T-helper 1 cell treated with Interleukin-12 subunit alpha and Interleukin-12 subunit beta and Interleukin-4 antibody, amounts not matched to agents 30 μg/mL and 1 μg/mL, for 36 hours (primary cell): ENCODE measurements around the gene CCDC83.

ENCODE experiments used
- H3K27ac Mint-ChIP-seq: one replicate; pipeline ENCODE4 v1.8.0; 2021; ENCODE audit warnings: mild to moderate bottlenecking, mixed read lengths
- H3K27me3 Mint-ChIP-seq: one replicate; pipeline ENCODE4 v1.8.0; 2021; ENCODE audit warnings: low read depth, mixed read lengths
- H3K36me3 Mint-ChIP-seq: one replicate; pipeline ENCODE4 v1.8.0; 2021; ENCODE audit warnings: low read depth, mixed read lengths
- H3K4me1 Mint-ChIP-seq: one replicate; pipeline ENCODE4 v1.8.0; 2021; ENCODE audit warnings: low read depth, mixed read lengths
- H3K4me3 Mint-ChIP-seq: one replicate; pipeline ENCODE4 v1.8.0; 2021; ENCODE audit warnings: mild to moderate bottlenecking, moderate library complexity, mixed read lengths
- H3K9me3 Mint-ChIP-seq: one replicate; pipeline ENCODE4 v1.8.0; 2021; ENCODE audit warnings: mixed read lengths

The CCDC83 gene

DNA sequence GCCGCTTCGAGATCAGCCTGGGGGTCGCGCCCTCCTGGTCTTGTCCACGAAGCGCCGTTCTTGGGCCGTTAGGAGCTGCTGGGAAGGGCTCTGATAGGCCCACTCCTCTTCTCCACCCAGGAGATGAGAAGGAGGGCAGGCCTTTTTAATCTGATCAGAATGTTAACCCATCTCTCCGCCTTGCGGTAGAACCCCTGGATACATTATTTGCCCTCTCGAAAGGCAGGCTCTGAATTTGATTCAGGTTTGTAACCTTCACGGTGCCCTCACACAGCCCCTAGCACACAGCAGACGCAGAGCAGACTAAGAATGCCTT, at the start of gene CCDC83:
CCDC83 (plus strand) TSS at position 43 of the 316 bp plus-strand sequence. CDS start 9,741 bp downstream, outside the sequence.
- peaks cover 11% of the 10 kb centered on the region for H3K36me3 Mint-ChIP-seq
- peaks cover under 1% of the 10 kb centered on the region for H3K27me3 Mint-ChIP-seq
- H3K4me3 Mint-ChIP-seq: peak within 1 kb of the TSS; percentile 89
- H3K4me1 Mint-ChIP-seq: peaks cover 8% of the 10 kb centered on the region
- peaks cover 4% of the 10 kb centered on the region for H3K9me3 Mint-ChIP-seq
- H3K27ac Mint-ChIP-seq: peak within 1 kb of the TSS; percentile 93

DNA sequence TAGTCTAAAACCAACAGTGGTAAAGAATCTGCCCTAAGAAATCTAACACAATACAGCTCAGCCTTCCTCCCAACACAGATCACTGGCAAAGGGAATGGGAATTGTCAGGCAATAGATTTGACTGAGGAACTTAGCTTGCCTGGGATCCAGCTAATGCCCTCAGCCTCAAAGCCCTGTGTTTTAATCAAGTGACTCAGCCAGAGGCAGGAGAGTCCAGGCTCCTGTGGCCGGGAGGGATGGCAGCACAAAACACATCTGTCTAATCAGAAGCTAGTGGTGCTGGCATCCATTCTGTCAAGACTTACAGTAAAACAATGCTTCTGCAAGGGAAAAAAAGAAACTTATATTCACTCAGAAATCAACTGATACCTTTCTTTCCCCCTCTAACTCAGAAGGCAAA, 49.8 kb upstream of the CCDC83 start:
- H3K4me3 Mint-ChIP-seq: no peak overlapping the region
- no peaks in the 10 kb centered on the region for H3K27me3 Mint-ChIP-seq
- peaks cover 68% of the 10 kb centered on the region for H3K4me1 Mint-ChIP-seq
- H3K27ac Mint-ChIP-seq: no peak overlapping the region
- H3K9me3 Mint-ChIP-seq: peaks cover 3% of the 10 kb centered on the region
- H3K36me3 Mint-ChIP-seq: peaks cover 46% of the 10 kb centered on the region

DNA sequence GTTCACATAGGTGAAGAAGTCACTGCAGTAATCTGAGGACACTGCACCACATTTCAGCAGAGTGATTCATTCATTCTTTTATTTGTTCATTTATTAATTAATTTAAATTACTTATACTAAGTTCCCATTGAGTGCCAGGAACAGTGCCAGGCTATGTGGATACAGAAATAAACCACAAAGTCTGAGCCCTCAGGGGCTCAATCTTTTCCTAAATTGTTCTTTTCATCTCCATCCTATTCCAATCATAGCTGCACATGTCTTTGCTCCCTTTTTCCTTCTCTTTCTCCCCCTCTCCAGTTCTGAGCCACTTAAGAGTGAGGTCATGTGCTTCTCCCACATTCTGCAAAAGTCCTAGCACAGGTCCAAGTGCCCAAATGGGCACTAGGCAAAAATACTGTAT, 49.2 kb upstream of the CCDC83 start:
- Mint-ChIP-seq H3K36me3 (peaks cover 40% of the 10 kb centered on the region), H3K4me1 (peaks cover 62% of the 10 kb centered on the region), H3K4me3 (no peak overlapping the region), H3K27ac (no peak overlapping the region), H3K27me3 (no peaks in the 10 kb centered on the region), H3K9me3 (peaks cover 3% of the 10 kb centered on the region)

DNA sequence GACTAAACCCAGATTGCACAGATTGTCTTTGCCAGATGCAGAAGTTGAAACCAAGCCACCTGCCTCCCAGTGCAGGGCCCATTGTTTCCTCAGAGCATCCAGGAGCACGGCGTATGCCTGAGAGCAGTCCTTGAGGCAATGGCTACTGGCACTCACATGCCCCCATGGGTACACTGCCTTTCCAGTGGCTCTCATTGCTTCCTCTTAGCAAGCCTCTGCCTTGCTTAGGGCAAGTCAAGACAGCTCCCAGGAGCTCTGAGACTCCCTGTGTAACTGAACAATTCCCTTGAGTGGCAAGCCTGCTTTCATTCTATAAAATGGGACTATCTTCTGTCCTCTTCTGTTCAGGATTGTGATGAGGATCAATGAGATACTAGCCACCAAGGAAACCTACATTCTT, 48.3 kb upstream of the CCDC83 start:
- H3K4me1 Mint-ChIP-seq: peaks cover 59% of the 10 kb centered on the region
- H3K4me3 Mint-ChIP-seq: no peak overlapping the region
- no peaks in the 10 kb centered on the region for H3K9me3 Mint-ChIP-seq
- H3K27ac Mint-ChIP-seq: no peak overlapping the region
- no peaks in the 10 kb centered on the region for H3K27me3 Mint-ChIP-seq
- peaks cover 33% of the 10 kb centered on the region for H3K36me3 Mint-ChIP-seq

DNA sequence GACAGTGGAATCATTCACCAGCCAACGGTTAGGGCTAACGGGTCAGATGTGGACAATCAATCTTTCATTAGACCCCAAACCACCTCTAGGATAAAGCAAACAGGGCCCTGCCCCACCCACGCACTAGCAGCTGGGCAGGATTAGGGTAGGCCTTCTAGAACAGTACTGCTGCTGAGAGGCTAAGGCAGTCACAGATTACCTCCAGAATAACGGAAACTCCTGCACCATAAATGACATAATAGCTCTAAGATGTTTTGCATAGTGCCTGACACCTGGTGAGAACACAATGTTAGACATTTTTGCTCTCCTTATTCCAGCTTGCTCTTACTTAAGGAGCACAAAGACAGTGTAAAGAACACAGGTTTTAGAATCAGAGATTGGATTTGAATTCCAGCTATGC, 46.0 kb upstream of the CCDC83 start:
- H3K27me3 Mint-ChIP-seq: no peaks in the 10 kb centered on the region
- peaks cover 53% of the 10 kb centered on the region for H3K4me1 Mint-ChIP-seq
- H3K27ac Mint-ChIP-seq: peak overlapping the region; percentile 39
- no peaks in the 10 kb centered on the region for H3K9me3 Mint-ChIP-seq
- H3K4me3 Mint-ChIP-seq: peak overlapping the region; percentile 93
- H3K36me3 Mint-ChIP-seq: peaks cover 20% of the 10 kb centered on the region

DNA sequence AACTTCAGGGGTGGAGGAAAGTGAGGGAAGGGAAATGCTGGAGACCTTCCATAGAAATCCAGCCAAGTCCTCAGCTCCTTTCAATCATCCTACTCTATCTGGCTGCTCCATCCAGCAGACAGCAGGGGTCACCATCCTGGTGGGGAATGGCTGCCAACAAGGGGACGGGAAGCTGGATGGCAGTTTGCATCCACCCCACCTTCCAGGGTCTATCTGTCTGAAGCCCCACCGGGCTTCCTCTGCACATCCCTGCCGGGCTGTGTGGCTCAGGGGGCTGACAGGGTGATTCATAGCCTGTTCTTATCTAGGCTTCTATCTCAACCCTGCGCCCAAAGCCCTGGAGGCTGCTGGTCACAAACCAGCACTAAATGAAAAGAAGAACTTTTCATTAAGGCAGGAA, 45.3 kb upstream of the CCDC83 start:
- Mint-ChIP-seq H3K9me3 (no peaks in the 10 kb centered on the region), H3K4me3 (peak overlapping the region; percentile 93), H3K27ac (peak overlapping the region; percentile 82), H3K4me1 (peaks cover 49% of the 10 kb centered on the region), H3K27me3 (no peaks in the 10 kb centered on the region), H3K36me3 (peaks cover 14% of the 10 kb centered on the region)

DNA sequence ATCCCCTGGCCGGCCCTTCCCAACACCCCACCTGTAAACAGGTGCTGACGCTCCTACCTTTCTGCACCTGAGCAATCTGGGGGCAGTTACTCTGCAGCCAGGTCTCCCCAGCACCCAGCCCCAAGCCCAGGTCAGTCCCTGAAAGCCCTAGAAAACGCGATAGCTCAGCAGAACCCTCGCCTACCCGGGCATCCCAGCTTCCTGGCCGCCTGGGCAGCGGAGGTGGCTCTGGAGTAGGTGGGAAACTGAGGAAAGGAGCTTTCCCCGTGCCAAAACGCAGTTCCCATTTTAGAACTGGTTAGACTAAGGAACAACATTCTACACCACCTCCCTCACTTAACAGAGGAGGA, 44.7 kb upstream of the CCDC83 start:
- Mint-ChIP-seq H3K9me3 (no peaks in the 10 kb centered on the region), H3K27me3 (no peaks in the 10 kb centered on the region), H3K4me1 (peaks cover 48% of the 10 kb centered on the region), H3K4me3 (peak overlapping the region; percentile 93), H3K36me3 (peaks cover 10% of the 10 kb centered on the region), H3K27ac (peak overlapping the region; percentile 82)

DNA sequence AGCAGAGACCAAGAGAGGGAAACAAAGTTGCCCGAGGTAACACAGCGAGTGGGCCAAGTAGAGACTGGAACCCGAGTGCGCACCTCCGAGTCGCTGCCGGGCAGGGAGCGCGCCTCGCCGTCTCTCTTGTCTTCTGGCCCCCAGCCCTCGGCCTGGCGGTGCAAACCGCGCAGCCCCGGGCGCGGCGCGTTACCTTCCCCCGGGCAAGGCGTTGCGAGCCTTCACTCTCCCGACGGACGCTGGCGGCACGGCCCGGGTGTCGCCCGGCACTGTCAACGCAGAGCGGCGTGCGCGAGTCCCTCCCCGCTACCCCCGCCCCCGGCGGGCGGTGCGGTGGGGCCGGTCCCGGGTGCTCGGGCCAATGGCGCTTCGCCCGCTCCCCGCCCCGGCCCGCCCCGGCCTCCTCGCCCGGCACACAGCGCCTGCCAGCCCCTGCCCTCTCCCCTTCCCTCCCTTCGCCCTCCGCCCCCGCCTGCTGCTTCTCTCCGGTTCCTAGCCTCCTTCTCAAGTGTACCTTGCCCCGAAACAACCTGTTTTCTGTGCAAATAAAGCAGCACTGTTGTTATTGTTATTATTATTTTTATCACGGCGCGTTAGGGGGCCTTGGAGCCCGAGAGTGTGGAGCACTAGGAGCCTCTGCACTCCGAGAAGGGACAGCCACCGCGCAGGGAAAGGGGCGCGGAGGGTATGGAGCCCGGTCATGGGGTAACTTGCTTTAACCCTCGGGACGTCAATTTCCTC, 44.1 kb upstream of the CCDC83 start, which contains the start of gene SYTL2:
SYTL2 (minus strand) TSS at position 271 of the 741 bp plus-strand sequence. CDS start 53,416 bp downstream, outside the sequence.
- no peaks in the 10 kb centered on the region for H3K9me3 Mint-ChIP-seq
- H3K36me3 Mint-ChIP-seq: peaks cover 8% of the 10 kb centered on the region
- peak within 1 kb of the TSS; percentile 82 for H3K27ac Mint-ChIP-seq
- no peaks in the 10 kb centered on the region for H3K27me3 Mint-ChIP-seq
- peak within 1 kb of the TSS; percentile 93 for H3K4me3 Mint-ChIP-seq
- peaks cover 44% of the 10 kb centered on the region for H3K4me1 Mint-ChIP-seq

DNA sequence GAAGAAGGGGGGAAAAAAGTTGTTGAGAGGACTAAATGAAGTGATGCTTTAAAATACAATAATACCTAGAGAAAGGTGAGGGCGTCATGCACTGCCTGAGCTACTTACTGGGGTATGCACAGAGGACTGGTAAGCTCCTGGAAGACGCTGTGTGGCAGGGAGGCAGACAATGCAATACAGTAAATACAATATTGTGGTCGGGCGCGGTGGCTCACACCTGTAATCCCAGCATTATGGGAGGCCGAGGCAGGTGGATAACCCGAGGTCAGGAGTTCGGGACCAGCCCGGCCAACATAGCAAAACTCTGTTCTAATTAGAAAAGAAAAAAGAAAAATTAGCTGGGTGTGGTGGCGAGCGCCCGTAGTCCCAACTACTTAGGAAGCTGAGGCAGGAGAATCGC, 43.6 kb upstream of the CCDC83 start:
- peaks cover 4% of the 10 kb centered on the region for H3K36me3 Mint-ChIP-seq
- H3K4me1 Mint-ChIP-seq: peaks cover 38% of the 10 kb centered on the region
- peak overlapping the region; percentile 82 for H3K4me3 Mint-ChIP-seq
- peak overlapping the region; percentile 78 for H3K27ac Mint-ChIP-seq
- H3K27me3 Mint-ChIP-seq: no peaks in the 10 kb centered on the region
- H3K9me3 Mint-ChIP-seq: no peaks in the 10 kb centered on the region

DNA sequence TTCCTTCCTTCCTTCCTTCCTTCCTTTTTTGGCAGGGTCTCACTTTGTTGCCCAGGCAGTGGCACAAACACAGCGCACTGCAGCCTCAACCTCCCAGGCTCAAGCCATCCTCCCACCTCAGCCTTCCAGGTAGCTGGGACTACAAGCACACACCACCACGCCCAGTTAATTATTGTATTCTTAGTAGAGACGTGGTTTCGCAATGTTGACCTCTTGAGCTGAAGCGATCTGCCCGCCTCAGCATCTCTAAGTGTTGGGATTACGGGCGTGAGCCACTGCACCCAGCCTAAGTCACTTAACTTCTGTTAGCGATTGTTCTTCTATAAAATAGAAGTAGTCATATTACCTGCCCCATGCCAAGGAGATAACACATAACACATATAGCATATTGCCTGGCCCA, 41.5 kb upstream of the CCDC83 start:
- Mint-ChIP-seq H3K4me1 (peaks cover 31% of the 10 kb centered on the region), H3K27me3 (no peaks in the 10 kb centered on the region), H3K27ac (no peak overlapping the region), H3K9me3 (no peaks in the 10 kb centered on the region), H3K4me3 (peak overlapping the region; percentile 22), H3K36me3 (peaks cover 4% of the 10 kb centered on the region)

DNA sequence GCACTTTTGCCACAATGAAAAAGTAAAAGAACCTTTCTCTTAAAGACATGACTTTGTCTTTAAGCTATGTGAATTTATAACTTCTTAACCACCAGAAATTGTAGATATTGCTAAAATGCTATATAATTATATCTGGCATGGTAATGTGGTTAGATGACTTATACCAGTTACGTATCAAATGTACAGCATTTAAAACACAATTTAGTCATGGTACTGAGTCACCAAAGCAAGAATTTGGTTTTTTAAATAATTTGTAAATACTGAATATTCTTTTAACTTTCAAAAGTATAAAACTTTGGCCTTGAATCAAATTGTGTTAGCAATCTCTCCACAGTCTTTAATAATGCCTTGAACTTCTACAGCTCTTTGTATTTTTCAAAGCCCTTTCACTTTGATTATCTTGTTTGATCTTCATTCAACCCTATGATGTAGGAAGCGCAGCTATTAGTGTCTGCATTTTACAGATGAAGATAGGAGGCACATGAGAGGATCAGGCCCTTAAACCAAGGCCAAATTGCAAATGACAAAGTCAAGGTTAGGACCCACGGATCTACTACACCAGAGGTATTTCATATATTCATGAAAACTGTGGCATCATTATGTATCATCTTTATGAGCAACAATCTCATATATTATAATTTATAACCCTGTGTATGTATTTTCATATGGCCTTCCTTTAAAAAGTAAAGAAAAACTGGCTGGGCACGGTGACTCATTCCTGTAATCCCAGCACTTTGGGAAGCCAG, 39.8 kb upstream of the CCDC83 start:
- Mint-ChIP-seq H3K9me3 (no peaks in the 10 kb centered on the region), H3K36me3 (peaks cover 4% of the 10 kb centered on the region), H3K4me3 (no peak overlapping the region), H3K27ac (no peak overlapping the region), H3K27me3 (no peaks in the 10 kb centered on the region), H3K4me1 (peaks cover 17% of the 10 kb centered on the region)

DNA sequence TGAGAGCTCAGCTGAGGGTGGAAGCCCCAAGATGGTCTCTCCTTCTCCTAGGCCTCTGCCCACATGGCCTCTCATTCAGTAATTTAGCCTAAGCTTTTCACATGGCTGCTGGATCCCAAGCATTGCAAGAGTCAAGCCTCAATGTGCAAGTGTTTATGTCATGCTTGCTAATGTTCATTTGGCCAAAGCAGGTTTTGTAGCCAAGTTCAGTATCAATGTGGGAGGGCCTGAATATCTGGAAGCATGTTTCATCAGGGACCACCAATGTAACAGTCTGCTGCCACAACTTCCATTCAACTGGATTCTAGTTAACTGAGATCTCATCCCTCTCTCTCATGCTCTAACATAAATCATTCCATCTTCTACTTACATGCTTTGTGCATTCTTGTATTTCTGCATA, 35.7 kb upstream of the CCDC83 start:
- peaks cover 9% of the 10 kb centered on the region for H3K36me3 Mint-ChIP-seq
- no peak overlapping the region for H3K4me3 Mint-ChIP-seq
- no peaks in the 10 kb centered on the region for H3K9me3 Mint-ChIP-seq
- no peaks in the 10 kb centered on the region for H3K27me3 Mint-ChIP-seq
- H3K4me1 Mint-ChIP-seq: peaks cover 35% of the 10 kb centered on the region
- no peak overlapping the region for H3K27ac Mint-ChIP-seq

DNA sequence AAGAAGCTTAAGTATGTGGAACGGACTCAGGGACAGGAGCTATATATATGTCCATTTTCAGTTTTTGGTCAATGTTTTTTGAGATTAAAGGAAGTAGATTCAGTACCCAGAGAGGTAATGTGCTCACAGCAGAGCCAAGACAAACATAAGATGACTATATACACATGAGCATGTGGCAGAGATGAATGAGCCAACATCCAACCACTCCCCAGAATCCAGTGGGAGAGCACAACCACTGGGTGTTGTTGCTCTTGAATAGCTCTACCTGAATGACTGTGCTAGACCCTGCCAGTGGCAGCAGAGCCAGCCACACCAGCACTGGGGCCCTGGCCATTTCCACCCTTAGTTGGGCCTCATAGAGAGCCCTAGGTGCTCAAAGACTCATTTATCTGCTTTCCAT, 33.5 kb upstream of the CCDC83 start:
- Mint-ChIP-seq H3K27me3 (no peaks in the 10 kb centered on the region), H3K27ac (no peak overlapping the region), H3K36me3 (peaks cover 8% of the 10 kb centered on the region), H3K9me3 (no peaks in the 10 kb centered on the region), H3K4me3 (no peak overlapping the region), H3K4me1 (peaks cover 52% of the 10 kb centered on the region)

DNA sequence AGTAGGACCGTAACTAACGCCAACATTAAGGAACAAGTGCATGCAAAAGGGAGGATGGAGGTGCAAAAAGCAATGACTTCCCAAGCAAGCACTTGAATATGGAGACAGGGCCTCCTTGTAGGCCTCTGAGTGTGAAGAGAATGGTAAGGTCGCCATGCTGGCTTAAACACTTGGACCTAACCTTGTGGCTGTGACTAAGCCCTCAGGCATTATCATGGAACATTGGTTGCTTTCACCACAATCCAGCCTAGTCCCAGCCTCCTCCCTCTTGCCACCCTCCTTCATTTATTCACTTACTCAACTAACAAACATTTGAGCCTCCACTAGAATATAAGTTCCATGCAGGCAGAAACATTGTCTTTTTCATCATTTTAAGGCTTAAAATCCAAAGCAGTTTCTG, 32.4 kb upstream of the CCDC83 start:
- Mint-ChIP-seq H3K27ac (no peak overlapping the region), H3K4me1 (peaks cover 59% of the 10 kb centered on the region), H3K27me3 (no peaks in the 10 kb centered on the region), H3K9me3 (no peaks in the 10 kb centered on the region), H3K36me3 (peaks cover 8% of the 10 kb centered on the region), H3K4me3 (peak overlapping the region; percentile 3)

DNA sequence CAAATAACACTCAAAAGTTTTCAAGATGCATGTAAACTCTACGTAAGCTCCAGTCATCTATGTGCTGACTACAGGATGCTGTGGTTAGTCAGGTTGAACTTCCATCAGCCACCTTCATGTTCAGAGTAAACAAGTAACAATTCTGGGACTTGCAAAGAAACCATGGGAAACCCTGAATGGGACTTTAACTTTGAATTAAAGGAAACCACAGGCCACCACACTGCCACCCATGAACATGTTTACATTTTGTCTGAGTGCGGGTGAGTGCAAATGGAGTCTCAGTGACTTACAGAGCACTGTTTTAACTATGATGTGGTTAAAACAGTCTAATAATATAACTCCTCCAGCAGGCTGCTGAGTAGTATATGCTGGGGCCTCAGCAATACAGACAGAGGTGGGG, 31.4 kb upstream of the CCDC83 start:
- H3K36me3 Mint-ChIP-seq: peaks cover 8% of the 10 kb centered on the region
- H3K4me1 Mint-ChIP-seq: peaks cover 64% of the 10 kb centered on the region
- peak overlapping the region; percentile 95 for H3K27ac Mint-ChIP-seq
- H3K9me3 Mint-ChIP-seq: no peaks in the 10 kb centered on the region
- no peaks in the 10 kb centered on the region for H3K27me3 Mint-ChIP-seq
- peak overlapping the region; percentile 78 for H3K4me3 Mint-ChIP-seq
